Neural cell (in vitro differentiated cells): ENCODE results near the gene C1orf87.

Source experiments
- EP300 ChIP-seq: fragments of 450-650 bp; conservative IDR thresholded peaks from 2 replicates; pipeline ENCODE4 v1.6.1; 2014; ENCODE audit warnings: antibody characterized with exemption, mild to moderate bottlenecking, moderate library complexity; ENCODE audit not compliant: poor library complexity, severe bottlenecking
- EZH2 ChIP-seq: fragments of 200-600, 300-800 bp; shearing (Covaris generic), sonication (generic); IDR thresholded peaks from 2 replicates; pipeline ENCODE4 v1.6.1; 2014; ENCODE audit warnings: antibody characterized with exemption, low read length, borderline replicate concordance, mild to moderate bottlenecking; ENCODE audit not compliant: insufficient read depth, poor library complexity, severe bottlenecking
- MXI1 ChIP-seq: fragments of 450-650 bp; conservative IDR thresholded peaks from 2 replicates; pipeline ENCODE4 v1.6.1; 2014; ENCODE audit warnings: antibody characterized with exemption, mild to moderate bottlenecking; ENCODE audit not compliant: poor library complexity, severe bottlenecking
- POLR2AphosphoS5 ChIP-seq: IDR thresholded peaks from 2 replicates; pipeline ENCODE4 v1.6.1; 2012
- TAF1 ChIP-seq: IDR thresholded peaks from 2 replicates; pipeline ENCODE4 v1.6.1; 2012; ENCODE audit warnings: low read depth
- TF ChIP-seq, protein P1 (sequence below): fragments of 450-650 bp; IDR thresholded peaks from 2 replicates; pipeline ENCODE4 v1.5.1; 2014; ENCODE audit warnings: antibody characterized with exemption, mild to moderate bottlenecking, moderate library complexity; ENCODE audit not compliant: poor library complexity, severe bottlenecking

DNA sequence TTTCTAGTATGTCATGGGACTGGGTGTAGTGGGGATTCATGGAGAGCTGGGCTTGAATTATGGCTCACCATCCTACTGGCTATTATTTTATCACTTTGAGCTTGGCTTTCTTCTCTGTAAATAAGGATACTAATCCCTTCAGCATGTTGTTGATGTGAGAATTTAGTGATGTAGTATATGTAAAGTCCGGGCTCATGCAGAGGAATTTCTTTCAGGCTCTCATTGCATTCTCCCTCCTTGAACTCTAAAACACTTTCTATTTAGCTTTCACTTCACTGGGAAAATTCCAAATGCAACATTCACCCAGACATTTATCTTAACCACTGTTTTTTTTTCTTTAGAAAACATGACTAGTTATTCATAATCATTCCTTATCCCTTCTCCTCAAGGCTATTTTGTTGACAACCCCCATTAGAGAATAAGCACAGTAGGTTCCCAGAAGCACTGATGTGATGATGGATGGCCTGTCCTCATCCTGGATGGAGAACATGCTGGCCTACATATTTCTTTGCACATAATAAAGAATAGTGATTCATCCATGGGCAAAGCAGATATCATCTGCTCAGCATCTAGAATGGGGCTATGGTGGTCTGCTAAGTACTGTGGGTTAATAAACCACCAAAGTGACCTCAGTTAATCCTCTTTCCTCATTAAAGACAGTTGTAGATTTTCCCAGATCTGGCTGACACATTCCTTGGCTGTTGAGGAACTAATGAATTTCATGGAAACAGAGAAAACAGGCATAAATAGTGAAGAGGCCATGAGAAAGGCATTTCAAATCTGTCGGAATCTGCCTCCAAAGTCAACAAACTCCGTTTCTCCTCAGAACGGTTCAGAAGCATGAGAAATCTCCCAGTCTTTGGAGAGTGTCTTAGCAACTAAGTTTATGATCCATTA, 79.0 kb downstream of the C1orf87 start:
- TF ChIP-seq, protein P1, sequence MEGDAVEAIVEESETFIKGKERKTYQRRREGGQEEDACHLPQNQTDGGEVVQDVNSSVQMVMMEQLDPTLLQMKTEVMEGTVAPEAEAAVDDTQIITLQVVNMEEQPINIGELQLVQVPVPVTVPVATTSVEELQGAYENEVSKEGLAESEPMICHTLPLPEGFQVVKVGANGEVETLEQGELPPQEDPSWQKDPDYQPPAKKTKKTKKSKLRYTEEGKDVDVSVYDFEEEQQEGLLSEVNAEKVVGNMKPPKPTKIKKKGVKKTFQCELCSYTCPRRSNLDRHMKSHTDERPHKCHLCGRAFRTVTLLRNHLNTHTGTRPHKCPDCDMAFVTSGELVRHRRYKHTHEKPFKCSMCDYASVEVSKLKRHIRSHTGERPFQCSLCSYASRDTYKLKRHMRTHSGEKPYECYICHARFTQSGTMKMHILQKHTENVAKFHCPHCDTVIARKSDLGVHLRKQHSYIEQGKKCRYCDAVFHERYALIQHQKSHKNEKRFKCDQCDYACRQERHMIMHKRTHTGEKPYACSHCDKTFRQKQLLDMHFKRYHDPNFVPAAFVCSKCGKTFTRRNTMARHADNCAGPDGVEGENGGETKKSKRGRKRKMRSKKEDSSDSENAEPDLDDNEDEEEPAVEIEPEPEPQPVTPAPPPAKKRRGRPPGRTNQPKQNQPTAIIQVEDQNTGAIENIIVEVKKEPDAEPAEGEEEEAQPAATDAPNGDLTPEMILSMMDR, result no peak
- TF ChIP-seq EP300, result no peak
- TF ChIP-seq POLR2AphosphoS5, result no peak
- TF ChIP-seq TAF1, result no peak
- TF ChIP-seq MXI1, result no peak
- no peak for TF ChIP-seq EZH2
